GM12874 (cell line): ENCODE results near the gene TXNDC8.

Experiments
- TF ChIP-seq, protein P1 (sequence below): IDR thresholded peaks from 2 replicates; pipeline ENCODE4 v1.5.1; 2011; ENCODE audit warnings: low read depth, mild to moderate bottlenecking, control low read depth, low read length, moderate library complexity; ENCODE audit not compliant: insufficient read depth

TXNDC8 gene

DNA sequence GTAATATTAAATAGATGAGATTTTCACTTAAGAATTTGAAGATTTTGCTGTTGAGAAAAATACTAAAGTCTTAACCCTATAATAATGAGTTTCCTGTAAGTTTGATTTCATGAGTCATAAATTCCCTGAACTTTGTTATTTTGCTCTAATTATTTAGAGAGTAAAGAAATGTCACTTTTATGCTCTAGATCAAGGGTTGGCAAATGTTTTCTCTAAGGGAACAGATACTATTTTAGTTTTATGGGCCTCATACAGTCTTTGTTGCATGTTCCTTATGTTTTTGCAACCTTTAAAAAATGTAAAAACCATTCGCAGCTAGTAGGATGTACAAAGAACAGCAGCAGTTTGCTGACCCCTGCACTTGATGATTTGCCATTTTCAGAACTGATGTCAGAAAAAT lies 480 bp upstream of the TXNDC8 start:
- TF ChIP-seq, protein P1, sequence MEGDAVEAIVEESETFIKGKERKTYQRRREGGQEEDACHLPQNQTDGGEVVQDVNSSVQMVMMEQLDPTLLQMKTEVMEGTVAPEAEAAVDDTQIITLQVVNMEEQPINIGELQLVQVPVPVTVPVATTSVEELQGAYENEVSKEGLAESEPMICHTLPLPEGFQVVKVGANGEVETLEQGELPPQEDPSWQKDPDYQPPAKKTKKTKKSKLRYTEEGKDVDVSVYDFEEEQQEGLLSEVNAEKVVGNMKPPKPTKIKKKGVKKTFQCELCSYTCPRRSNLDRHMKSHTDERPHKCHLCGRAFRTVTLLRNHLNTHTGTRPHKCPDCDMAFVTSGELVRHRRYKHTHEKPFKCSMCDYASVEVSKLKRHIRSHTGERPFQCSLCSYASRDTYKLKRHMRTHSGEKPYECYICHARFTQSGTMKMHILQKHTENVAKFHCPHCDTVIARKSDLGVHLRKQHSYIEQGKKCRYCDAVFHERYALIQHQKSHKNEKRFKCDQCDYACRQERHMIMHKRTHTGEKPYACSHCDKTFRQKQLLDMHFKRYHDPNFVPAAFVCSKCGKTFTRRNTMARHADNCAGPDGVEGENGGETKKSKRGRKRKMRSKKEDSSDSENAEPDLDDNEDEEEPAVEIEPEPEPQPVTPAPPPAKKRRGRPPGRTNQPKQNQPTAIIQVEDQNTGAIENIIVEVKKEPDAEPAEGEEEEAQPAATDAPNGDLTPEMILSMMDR, result no peak

DNA sequence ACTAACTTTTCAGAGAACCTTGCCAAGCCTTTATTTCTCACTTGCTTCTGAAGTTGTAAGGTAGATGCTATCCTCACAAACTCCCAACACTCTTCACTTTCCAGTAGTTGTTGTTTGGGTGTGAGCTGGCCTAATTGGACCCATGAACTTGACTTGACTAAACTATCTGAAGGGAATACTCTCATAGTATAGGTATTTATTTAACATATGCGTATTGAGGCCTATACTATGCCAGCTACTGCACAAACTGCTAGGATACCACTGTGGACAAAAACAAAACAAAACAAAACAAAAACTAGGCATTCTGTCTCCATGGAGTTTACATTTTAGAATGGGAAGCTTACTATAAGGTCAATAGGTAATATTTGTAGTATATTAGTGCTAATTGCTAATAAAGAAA lies 1.3 kb downstream of the TXNDC8 start:
- TF ChIP-seq, protein P1, result no peak

DNA sequence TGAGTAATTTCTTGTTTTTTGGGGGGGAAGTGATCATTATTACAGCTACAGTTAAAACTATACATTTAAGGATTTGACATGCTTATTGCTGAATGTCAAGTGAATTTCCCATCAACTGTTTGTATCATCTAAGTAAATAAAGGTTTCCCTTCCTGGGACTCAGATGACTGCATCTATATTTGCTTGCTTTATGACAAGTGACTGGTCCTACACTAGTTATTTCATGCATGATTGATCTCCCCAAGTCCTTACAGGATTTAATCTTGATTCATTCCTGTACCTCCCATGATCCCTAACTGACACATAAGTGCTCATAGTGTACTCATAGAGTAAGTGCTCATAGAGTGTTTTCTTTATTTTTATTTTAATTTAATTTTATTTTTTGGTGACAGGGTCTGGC lies 2.8 kb downstream of the TXNDC8 start:
- TF ChIP-seq, protein P1, result no peak

DNA sequence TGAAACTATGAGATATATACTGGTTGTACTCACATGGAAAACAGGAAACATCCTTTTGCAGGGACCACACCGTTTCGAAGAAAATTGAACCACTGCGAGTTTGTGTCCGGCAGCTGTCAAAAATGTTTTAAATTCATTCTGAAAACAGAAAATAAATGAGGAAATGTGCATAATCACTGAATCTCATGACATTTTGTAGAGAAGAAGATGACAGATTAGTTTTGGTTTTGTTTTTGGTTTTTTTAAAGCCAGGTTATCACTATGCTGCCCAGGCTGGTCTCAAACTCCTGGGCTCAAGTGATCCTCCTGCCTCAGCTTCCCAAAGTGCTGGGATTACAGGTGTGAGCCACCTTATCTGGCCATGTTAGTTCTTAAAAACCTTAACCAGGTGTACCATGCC lies 3.5 kb downstream of the TXNDC8 start:
- TF ChIP-seq, protein P1, result no peak

DNA sequence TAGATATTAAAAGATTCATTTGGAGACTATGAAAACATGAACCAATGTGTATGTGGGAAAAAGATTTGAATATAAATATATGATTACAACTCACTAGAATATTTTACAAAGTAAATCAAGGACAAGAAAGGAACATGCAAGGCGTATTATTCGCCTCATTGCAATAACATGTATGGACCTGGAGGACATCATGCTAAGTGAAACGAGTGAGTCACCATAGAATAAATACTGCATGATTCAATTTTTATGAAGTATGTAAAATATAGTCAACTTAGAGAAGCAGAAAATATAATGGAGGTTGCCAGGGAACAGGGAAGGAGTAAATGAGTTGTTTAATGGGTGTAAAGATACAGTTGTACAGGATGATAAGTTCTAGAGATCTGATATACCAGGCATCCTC lies 4.9 kb downstream of the TXNDC8 start:
- TF ChIP-seq, protein P1, result no peak

DNA sequence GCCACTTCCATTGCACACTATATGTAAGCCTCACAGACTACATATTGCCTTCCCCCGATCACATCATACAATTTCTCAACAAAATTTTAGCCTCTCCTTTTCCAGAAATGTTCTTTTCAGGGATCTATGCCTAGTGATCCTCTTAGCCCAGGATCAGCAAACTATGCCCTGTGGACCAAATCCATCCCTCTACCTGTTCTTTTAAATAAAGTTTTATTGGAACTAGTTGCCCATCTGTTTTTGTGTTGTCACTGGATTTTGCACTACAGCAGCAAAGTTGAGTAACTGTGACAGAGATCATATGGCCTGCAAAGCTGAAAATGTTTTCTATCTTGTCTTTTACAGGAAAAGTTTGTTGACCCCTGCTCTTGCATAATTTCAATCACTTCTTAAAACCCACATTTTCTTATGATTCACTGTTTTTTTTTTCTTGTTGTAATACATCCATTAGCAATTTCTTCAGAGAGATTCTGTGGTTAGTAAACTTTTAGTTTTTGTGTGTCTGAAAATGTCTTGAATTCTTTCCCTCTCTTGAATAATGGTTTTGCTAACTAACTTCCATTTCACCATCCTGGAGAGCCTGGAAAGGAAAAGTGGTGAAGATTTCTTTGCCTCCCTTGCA lies 7.1 kb downstream of the TXNDC8 start:
- TF ChIP-seq, protein P1, result no peak

DNA sequence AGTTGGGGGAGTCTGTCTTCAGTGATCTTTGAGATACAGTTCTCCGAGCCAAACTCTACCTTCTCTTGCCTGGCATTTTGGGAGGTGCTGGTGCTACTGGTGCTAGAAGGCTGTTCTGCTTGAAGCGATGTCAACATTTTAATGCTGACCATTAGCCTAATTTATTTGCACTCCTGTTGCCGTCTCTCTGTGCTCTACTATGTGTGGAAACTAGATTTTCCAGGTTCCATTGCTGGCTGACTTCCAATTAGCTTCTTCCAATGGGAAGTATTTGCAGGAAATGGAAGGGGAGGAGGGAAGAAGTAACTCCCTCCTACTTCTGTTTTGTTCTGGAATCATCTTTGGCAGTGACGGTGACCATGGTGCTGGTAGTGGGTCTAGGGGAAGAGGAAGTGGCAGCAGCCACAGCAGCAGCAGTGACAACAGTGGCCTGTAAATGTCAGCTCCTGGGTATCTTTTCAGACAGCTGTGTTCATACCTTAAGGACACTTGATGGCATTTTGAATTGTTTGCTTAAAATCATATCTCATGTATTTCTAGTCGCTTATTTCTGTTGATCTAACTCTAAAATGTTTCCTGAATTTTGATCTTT lies 7.9 kb downstream of the TXNDC8 start:
- TF ChIP-seq, protein P1, result no peak
